Esophagus (tissue), 2 donors: ENCODE results near the gene LEO1. TPM values are rescaled to one million over a fixed set of nuclear protein-coding genes. Genes with fewer than 3 reads are reported as not detected.
"Not testable (repeated sequence)": the region's sequence is repeated elsewhere in the genome, so short reads cannot be mapped to it uniquely, and the experiment has no call there.

ENCODE experiments used
- H3K27ac ChIP-seq, 2 donors: one replicate each; pipeline ENCODE4 v1.5.1; 2013; ENCODE audit warnings: low read depth in 2 of 2, mild to moderate bottlenecking in 2 of 2, inconsistent platforms in 1 of 2, low read length in 1 of 2, moderate library complexity in 1 of 2
- H3K27me3 ChIP-seq, 2 donors: one replicate each; pipeline ENCODE4 v1.6.1; 2013; ENCODE audit warnings: low read length in 2 of 2, control low read depth in 1 of 2, mild to moderate bottlenecking in 1 of 2; ENCODE audit not compliant: insufficient read depth in 2 of 2, control insufficient read depth in 1 of 2
- H3K36me3 ChIP-seq, 2 donors: one replicate each; pipeline ENCODE4 v1.6.1; 2013; ENCODE audit warnings: low read length in 1 of 2; ENCODE audit not compliant: control insufficient read depth in 2 of 2, insufficient read depth in 2 of 2
- H3K4me1 ChIP-seq, 2 donors: one replicate each; pipeline ENCODE4 v1.6.1; 2013; ENCODE audit warnings: low read length in 1 of 2; ENCODE audit not compliant: control insufficient read depth in 2 of 2, insufficient read depth in 2 of 2
- H3K4me3 ChIP-seq, 2 donors: one replicate each; pipeline ENCODE4 v1.5.1; 2013; ENCODE audit warnings: low read length in 2 of 2, mild to moderate bottlenecking in 2 of 2, low read depth in 1 of 2, moderate library complexity in 1 of 2
- H3K9me3 ChIP-seq, 2 donors: one replicate each; pipeline ENCODE4 v1.6.1; 2013; ENCODE audit warnings: mild to moderate bottlenecking in 2 of 2, low read depth in 1 of 2, low read length in 1 of 2, moderate library complexity in 1 of 2; ENCODE audit not compliant: control insufficient read depth in 2 of 2, insufficient read depth in 1 of 2
- WGBS, 2 donors: extraction: QIAGEN DNeasy Blood & Tissue Kit; methylation state at CpG; one replicate each; pipeline ENCODE4 v1.1.7; 2013; 5-methylcytosine and 5-hydroxymethylcytosine counted together
- polyA plus RNA-seq, 2 donors: library from polyadenylated mRNA; stranded (reverse); fragments of 200-250 nt; gene quantifications; one replicate each; pipeline ENCODE4 v1.2.3, GENCODE V29; 2013
- donor health status: healthy with polysubstance abuse.
- donor health status: Bipolar disorder and iron deficiency.

Gene LEO1
- polyA plus RNA-seq, 2 donors = 9.5 to 19.6 TPM

DNA sequence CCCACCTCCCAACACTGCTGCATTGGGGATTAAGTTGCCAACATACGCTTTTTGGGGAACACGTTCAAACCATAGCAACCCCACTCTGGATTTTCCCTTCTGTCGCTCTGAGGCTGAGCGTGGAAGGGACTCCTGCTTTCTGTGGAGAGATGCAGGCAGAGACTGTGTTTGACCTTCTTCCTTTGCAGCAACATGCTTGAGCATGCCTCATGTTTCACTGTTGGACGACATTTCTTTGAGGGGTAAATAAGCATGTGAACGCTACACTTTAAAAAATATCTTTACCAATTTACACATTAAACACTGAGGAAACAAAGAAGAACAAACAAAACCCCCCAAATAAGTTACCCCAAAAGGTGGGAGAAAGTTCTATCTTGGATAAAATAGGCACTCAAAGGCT is 33.2 kb upstream of the LEO1 start:
- no peak overlapping the region for H3K4me3 ChIP-seq
- H3K27me3 ChIP-seq = no peaks in the 10 kb centered on the region
- H3K9me3 ChIP-seq = no peaks in the 10 kb centered on the region
- no peaks in the 10 kb centered on the region for H3K36me3 ChIP-seq
- WGBS, 2 donors = 59 to 60% methylated on average over 6 of the region's 6 CpGs
- H3K27ac ChIP-seq = no peak overlapping the region
- H3K4me1 ChIP-seq = no peaks in the 10 kb centered on the region

DNA sequence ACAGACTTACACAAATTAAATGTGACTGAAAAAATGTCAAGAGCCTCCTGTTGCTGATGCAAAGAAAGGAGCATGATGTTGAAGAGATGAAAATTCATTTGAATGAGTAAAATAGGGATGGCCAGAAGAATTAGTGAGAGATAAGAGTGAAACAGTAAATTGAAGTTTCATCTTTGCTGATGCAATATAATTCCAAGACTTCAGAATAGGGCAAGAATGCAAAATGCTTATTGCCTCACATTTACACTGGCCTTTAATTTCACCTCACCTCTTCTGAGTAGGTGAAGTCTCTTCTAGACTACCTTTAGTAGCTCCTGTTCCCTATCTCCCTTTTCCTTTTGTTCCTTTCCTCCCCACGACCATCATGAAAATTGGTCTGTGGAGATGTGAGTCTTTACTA is 32.1 kb upstream of the LEO1 start:
- Histone ChIP-seq H3K36me3 (no peaks in the 10 kb centered on the region), H3K9me3 (no peaks in the 10 kb centered on the region), H3K4me1 (no peaks in the 10 kb centered on the region), H3K27ac (no peak overlapping the region), H3K4me3 (no peak overlapping the region), H3K27me3 (no peaks in the 10 kb centered on the region)
- 59 to 82% methylated on average over 1 of the region's 1 CpG for WGBS, 2 donors

DNA sequence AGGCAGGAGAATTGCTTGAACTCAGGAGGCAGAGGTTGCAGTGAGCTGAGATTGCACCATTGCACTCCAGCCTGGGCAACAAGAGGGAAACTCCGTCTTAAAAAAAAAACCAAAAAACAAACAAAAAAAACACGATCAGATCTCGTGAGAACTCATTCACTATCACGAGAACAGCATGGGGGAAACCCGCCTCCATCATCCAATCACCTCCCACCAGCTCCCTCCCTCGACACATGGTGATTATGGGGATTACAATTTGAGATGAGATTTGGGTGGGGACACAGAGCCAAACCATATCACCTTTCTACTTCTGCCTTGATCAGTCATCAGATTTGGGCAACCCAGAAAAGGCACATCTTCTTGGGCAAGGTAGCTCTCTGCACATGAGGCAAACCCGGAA is 31.5 kb upstream of the LEO1 start:
- not testable (repeated sequence) for H3K27me3 ChIP-seq, H3K27ac ChIP-seq, H3K36me3 ChIP-seq, H3K4me1 ChIP-seq, H3K9me3 ChIP-seq, H3K4me3 ChIP-seq
- 78 to 89% methylated on average over 7 of the region's 7 CpGs for WGBS, 2 donors

DNA sequence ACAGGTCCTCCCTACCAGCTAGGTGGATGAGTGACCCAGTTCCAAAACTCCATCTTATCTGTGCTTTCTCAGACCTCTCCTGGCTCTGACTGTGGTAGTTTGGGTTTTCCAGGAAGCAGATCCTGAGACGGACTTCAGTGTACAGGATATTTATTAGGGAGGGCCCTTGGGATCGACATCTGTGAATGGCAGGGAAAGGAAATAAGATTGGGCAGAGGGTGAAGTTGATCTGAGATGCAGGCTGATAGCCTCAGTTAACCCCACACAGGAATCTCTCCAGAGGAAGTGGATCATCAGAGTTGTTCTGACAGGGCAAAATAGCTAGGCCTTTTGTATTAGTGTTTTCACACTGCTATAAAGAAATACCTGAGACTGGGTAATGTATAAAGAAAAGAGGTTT is 30.8 kb upstream of the LEO1 start:
- H3K9me3 ChIP-seq = no peaks in the 10 kb centered on the region
- H3K4me3 ChIP-seq = no peak overlapping the region
- no peaks in the 10 kb centered on the region for H3K36me3 ChIP-seq
- no peaks in the 10 kb centered on the region for H3K27me3 ChIP-seq
- WGBS, 2 donors = 78 to 84% methylated on average over 2 of the region's 2 CpGs
- peak overlapping the region in 1 of 2 donors; percentile 30 for H3K27ac ChIP-seq
- H3K4me1 ChIP-seq = no peaks in the 10 kb centered on the region

DNA sequence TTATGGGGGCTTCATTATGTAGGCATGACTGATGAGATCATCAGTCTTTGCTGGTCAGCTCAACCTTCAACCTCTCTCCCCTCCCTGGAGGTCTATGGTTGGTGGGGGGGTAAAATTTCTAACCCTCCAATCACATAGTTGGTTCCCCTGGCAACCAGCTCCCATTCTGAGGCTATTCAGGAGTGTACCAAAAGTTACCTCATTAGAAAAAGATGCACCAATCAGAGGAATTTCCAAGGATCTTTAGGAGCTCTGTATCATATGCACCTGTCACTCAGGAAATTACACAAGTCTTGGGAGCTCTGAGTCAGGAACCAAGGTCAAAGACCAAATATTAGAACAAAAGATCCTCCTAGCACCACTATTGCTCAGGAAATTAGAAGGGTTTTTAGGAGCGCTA is 21.4 kb upstream of the LEO1 start:
- Histone ChIP-seq H3K4me3 (no peak overlapping the region), H3K27ac (no peak overlapping the region), H3K27me3 (no peaks in the 10 kb centered on the region), H3K9me3 (no peaks in the 10 kb centered on the region), H3K4me1 (no peaks in the 10 kb centered on the region), H3K36me3 (no peaks in the 10 kb centered on the region)
- 64 to 85% methylated on average over 1 of the region's 1 CpG for WGBS, 2 donors

DNA sequence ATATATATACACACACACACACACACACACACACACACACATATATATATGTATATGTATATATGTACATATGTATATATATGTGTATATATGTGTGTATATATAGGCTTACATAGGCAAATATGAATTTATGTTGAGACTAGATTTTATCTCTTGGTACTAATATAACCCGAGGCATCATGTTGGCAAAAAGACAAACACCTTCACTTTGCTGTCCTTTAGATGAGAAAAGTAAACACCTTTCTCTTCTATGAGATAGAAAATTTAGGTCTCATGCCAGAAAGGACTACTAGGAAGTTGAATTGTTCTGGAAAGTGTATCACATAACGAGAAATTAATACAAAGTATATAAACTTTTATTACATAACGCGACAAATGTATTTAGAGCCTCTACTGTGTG is 19.6 kb upstream of the LEO1 start:
- no peaks in the 10 kb centered on the region for H3K4me1 ChIP-seq
- H3K27ac ChIP-seq = no peak overlapping the region
- H3K36me3 ChIP-seq = no peaks in the 10 kb centered on the region
- H3K27me3 ChIP-seq = no peaks in the 10 kb centered on the region
- 60 to 64% methylated on average over 4 of the region's 4 CpGs for WGBS, 2 donors
- no peak overlapping the region for H3K4me3 ChIP-seq
- H3K9me3 ChIP-seq = no peaks in the 10 kb centered on the region

DNA sequence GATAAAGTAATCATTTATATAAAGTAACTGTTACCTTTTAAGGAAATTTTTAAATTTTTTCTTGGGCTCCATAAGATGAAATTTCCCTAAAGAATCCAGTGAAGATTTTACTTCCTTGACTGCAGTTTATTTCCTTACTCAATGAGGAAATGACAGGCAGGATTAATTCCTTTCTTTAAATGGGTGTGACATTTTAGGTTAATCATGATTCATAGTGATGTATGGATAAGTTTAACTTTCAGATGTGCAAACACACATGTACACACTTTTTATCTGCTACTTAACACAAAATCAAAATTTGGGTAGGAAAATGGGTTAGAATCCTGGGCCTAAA is 11.2 kb upstream of the LEO1 start:
- H3K4me1 ChIP-seq = no peaks in the 10 kb centered on the region
- no peaks in the 10 kb centered on the region for H3K9me3 ChIP-seq
- H3K27me3 ChIP-seq = no peaks in the 10 kb centered on the region
- peak overlapping the region in 1 of 2 donors; percentile 2 for H3K27ac ChIP-seq
- H3K36me3 ChIP-seq = no peaks in the 10 kb centered on the region
- no peak overlapping the region for H3K4me3 ChIP-seq

DNA sequence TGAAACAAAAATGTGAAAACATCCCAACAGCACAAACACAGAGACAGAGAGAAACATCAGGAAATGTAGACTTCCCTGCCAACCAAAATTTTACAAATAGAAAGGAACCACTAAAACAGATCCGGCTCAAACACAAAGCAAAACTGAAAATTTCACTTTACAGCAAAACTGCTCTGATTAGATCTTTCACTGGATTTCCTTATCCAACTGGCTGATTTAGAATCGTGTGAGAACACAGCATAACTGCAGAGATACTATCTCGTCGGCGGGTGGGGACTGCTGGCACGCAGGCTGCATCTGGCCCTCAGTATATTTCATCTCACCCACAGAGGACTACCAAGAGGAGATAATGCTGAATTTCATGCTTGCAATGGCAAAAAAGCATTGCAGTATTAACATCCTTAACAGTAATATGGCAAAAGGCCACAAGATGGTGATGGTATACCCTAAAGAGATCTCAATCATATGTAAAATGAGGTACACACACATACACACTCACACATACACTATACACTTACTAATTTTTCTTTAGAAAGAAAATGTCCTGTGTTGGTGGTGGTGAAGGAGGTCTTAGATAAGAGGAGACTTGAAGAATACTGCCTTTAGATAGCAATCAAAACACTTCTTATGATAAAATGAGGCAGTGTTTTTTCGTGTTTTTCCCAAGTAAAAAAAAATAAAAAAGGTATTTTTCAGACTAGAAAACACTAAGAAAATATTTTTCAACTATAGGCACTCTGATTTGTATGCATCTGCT is 10.6 kb upstream of the LEO1 start:
- H3K4me1 ChIP-seq = no peaks in the 10 kb centered on the region
- no peaks in the 10 kb centered on the region for H3K27me3 ChIP-seq
- no peak overlapping the region for H3K4me3 ChIP-seq
- H3K36me3 ChIP-seq = no peaks in the 10 kb centered on the region
- H3K9me3 ChIP-seq = no peaks in the 10 kb centered on the region
- 14 to 16% methylated on average over 7 of the region's 7 CpGs for WGBS, 2 donors
- H3K27ac ChIP-seq = peak overlapping the region; percentile 86 to 87

DNA sequence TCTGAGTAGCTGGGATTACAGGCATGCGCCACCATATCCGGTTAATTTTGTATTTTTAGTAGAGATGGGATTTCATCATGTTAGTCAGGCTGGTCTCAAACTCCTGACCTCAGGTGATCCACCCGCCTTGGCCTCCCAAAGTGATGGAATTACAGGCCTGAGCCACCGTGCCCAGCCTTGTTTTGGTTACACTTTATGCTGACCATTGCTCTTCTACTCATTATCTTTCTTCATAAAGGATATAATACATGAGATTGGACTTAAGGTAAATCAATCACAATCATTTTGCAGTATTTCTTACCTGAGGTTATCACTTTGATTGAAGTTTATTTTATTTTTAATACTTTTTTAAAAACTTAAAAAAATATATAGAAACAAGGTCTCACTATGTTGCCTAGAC is 2.2 kb upstream of the LEO1 start:
- H3K27ac ChIP-seq = no peak overlapping the region
- no peaks in the 10 kb centered on the region for H3K36me3 ChIP-seq
- 94 to 100% methylated on average over 4 of the region's 4 CpGs for WGBS, 2 donors
- H3K4me1 ChIP-seq = peaks cover 0 to 2% of the 10 kb centered on the region in 2 donors
- H3K4me3 ChIP-seq = no peak overlapping the region
- no peaks in the 10 kb centered on the region for H3K27me3 ChIP-seq
- no peaks in the 10 kb centered on the region for H3K9me3 ChIP-seq

DNA sequence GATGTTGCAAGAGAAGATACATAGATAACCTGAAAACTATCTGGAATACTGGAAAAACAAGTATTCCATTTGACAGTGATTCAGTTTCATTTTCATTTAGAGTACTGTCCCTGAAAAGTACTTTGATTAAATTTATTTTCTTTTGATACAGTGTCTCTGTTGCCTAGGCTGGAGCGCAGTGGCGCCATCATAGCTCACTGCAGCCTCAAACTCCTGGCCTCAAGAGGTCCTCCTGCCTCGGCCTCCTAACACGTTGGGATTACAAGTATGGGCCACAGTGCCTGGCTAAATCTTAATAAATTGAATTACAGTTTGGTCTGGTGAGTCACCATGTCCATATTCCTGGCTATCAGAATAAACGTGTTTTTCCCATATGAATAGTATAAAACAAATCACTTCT is 1.6 kb upstream of the LEO1 start:
- H3K4me3 ChIP-seq = no peak overlapping the region
- H3K4me1 ChIP-seq = peaks cover 0 to 2% of the 10 kb centered on the region in 2 donors
- H3K9me3 ChIP-seq = no peaks in the 10 kb centered on the region
- no peaks in the 10 kb centered on the region for H3K36me3 ChIP-seq
- H3K27me3 ChIP-seq = no peaks in the 10 kb centered on the region
- no peak overlapping the region for H3K27ac ChIP-seq
- 73 to 88% methylated on average over 5 of the region's 5 CpGs for WGBS, 2 donors
